Measurements from ENCODE around the gene CDK14.

- TF ChIP-seq, protein P1, sequence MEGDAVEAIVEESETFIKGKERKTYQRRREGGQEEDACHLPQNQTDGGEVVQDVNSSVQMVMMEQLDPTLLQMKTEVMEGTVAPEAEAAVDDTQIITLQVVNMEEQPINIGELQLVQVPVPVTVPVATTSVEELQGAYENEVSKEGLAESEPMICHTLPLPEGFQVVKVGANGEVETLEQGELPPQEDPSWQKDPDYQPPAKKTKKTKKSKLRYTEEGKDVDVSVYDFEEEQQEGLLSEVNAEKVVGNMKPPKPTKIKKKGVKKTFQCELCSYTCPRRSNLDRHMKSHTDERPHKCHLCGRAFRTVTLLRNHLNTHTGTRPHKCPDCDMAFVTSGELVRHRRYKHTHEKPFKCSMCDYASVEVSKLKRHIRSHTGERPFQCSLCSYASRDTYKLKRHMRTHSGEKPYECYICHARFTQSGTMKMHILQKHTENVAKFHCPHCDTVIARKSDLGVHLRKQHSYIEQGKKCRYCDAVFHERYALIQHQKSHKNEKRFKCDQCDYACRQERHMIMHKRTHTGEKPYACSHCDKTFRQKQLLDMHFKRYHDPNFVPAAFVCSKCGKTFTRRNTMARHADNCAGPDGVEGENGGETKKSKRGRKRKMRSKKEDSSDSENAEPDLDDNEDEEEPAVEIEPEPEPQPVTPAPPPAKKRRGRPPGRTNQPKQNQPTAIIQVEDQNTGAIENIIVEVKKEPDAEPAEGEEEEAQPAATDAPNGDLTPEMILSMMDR (IDR thresholded peaks at IDR 0.05): no peak
- no peak for TF ChIP-seq POLR2A (IDR thresholded peaks at IDR 0.05)
These were observed 392.4 kb downstream of the CDK14 start for GRCh38 chr7:90988516-90988915.
